Measurements from ENCODE around the gene ELK3.
A peak's percentile ranks its signal among the peaks of the same experiment; 100 is the strongest.

The ELK3 gene

DNA sequence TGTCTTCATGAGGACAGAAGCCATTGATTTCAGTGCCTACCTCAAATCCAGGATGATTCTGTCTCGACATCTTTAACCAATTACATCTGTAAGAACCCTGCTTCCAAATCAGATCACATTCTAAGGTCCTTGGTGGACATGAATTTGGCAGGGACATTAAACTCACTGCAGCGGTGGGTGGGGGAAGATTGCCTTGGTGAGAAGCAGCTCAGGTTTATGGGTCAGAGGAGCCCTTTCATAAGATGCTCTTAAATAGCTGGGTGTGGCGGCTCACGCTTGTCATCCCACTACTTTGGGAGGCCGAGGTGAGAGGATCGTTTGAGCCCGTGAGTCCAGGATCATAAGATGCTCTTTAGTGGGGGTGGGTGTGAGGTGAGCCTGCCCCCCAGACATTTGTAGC, 42.9 kb downstream of the ELK3 start:
- no peak for DNase-seq

DNA sequence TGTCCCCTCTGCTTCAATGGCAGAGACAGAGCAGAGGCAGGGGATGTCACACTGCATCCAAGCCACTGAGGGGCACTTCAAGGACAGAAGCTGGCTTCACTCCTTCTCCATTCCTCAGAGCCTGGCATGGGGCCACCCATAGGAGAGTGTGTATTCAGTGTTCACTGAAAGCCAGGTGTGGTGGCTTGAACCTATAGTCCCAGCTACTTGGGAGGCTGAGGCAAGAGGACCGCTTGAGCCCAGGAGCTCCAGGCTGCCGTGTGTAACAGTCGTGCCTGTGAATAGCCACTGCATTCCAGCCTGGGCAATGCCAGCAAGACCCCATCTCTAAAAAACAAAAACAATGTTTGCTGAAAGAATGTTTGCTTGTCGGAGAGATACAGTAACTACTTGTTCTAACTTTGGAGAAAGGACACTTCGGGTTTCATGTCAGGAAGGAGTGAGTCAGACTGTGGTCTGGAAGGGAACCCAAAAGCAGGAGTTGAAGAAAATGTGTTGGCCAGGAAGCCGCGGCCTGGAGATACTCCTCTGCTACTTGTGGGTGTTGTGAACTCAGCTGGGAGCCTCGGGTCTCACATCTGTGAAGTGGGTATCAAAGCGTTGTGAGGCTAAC, 43.4 kb downstream of the ELK3 start:
- peak; percentile 64 for DNase-seq

DNA sequence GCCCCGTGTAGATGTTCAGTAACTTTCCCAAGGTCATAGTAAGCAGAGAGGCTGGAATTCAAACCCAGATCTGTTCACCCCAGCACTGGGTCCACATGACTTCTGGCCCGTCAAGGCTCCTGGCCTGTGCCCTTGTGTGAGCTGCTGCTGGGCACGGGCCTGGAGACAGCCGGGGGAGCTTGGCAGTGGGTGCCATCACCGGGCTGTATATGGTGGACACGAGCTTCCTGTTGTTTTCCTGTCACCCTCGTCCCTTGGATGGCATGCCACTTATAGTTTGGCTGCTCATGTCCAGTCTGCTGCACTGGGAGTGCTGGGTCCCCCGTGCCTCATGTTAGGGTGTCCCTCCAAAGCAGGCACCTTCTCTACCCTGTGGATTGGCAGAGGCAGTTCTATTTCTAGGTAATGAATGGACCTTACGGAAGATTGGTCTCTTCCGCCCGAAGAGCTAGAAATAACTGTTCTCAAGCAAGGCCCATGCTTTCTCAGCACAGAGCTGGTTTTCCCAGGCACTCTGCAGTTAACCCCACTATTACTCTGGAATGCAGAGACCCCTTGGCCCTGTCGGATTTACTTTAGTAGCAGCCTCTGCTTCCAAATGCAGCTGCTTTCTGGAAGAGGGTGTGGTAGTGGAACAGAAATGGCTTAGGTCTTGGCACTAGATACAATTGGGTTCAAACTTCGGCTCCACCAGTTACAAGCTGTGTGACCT, 44.3 kb downstream of the ELK3 start:
- DNase-seq = no peak

DNA sequence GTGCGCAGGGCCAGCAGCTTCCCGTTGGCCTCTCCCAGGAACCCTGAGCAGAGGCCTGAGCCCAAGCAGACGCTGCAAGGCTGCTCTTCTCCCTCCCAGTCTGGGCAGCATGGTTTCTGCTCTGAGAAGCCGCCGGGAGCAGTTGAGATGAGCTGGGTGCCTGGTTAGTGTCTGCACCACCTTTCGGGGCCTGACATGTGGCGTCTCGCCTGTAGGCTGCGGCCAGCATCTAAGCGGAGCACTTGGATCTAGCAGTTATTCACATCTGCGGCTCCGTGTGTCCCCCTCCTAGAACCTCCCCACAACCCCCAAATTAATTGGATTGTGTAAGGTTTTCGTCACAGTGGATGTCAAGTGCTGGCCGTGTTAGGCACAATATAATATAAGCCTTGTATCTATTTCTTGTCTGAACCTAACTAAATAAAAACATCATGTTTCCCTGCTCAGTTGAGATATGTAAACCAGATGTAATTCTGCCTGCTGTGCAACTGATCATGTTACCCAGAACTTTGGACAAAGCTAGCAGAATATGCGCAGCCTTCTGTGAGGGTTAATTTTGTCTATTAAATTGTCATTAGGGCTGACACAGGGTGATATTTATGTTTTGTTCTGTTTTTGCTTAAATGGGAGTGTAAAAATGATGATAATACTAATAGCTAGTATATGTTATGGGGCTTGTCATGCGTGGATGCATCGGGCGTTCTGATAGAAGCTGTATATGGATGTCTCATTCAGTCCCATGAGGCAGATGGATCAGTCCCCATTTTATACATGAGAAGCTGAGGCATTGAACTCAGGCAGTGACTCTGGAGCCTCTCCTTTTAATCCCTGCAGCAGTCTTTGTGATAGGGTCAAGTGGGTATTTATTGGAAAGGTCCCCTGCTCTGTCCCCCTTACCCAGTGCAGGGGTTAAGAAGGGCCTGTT, 45.8 kb downstream of the ELK3 start:
- no peak for DNase-seq

DNA sequence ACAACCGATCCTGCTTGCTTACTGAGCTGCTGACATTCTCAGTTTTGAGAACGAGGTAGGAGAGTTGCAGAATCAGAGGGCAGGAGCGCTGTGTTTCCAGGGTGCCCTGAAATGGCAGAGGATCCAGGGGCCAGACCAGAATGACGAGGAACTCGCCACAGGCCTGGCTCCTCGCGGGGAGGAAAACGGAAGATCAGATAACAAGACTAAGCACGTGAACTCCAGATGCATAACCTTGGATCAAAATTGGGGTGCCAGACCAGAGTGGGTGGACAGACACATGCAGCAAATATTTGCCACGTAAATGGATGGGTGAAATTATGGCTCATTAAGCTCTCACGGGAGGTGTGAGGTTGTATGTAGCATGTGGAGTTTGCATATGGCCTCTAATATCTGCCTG, 46.5 kb downstream of the ELK3 start:
- DNase-seq = peak; percentile 34

DNA sequence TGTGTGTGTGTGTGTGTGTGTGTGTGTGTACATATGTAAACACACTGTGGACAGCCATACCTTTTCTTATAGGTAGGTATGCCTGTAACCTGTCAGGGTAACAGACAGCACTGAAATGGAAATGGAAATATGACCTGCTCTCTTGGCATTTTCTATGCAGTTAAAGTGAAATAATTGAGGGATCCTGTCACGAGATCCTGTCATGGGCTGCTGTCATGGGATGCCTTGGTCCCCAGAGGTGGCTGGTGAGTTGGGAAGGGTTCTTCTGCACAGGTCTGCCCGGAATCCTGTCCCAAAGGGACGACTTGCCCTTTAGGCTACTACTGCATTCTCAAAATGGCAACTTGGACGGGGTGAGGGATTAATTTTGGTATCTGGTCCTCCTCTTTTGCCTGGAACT, 47.3 kb downstream of the ELK3 start:
- no peak for DNase-seq

DNA sequence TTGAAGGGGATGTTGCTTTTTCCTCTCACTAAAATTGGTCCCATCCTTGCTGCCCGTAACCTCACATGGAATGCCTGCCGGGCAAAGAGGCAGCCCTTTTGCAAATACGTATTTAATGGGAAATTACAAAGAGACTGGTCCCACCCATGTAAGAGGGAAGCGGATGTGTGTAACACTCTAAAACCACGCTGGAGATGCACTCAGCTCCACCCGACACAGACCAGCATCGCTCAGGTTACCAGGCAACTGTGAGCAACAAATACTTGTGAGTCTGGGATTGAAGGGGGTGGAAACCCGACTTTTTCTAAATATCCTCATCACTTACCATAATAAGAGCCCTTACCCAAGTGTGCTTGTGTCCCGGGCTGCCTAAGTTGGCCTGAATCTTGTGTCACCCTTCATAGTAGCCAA, 47.7 kb downstream of the ELK3 start:
- DNase-seq = no peak

DNA sequence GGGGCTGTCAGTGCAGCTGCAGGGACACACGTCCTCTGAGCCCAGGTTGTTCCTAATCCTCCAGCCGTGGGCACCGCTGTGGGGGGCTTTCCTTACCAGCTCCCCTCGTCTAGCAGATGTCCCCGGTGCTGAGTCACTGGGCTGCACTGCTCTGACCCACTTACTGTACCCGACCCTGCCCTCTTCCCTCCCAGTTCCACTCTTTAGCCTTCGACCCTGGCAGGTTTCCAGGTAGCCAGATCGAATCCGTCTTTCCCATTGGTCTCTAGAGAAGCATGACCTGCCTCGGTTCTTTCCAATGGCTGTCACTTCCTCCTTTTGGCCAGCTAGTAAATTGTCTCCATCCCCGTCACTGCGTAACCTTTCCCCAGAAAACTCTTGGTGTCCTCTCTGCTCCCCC, 48.4 kb downstream of the ELK3 start:
- no peak for DNase-seq

DNA sequence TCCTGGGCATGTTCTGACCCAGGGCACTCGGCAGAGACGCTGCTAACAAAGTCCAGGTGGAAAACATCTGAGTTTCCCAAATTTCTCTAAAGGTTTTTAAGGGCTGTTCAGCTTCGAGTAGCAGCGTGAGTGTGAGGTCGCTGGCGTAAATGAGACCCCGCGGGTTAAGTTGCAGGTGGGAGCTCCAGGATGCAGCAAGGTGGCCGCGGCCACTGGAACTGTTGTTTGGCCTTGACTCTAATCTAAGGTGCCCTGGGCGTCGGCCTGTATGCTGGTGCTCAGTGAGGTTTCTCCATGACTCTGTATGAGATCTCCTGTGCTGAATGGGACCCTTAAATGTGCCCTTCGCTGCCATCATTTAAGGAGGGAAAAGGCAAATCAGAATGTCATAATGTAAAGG, 50.7 kb downstream of the ELK3 start:
- no peak for DNase-seq

DNA sequence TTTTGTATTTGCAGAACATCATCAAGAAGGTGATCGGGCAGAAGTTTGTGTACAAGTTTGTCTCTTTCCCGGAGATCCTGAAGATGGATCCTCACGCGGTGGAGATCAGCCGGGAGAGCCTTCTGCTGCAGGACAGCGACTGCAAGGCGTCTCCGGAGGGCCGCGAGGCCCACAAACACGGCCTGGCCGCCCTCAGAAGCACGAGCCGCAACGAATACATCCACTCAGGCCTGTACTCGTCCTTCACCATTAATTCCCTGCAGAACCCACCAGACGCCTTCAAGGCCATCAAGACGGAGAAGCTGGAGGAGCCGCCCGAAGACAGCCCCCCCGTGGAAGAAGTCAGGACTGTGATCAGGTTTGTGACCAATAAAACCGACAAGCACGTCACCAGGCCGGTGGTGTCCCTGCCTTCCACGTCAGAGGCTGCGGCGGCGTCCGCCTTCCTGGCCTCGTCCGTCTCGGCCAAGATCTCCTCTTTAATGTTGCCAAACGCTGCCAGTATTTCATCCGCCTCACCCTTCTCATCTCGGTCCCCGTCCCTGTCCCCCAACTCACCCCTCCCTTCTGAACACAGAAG, 52.8 kb downstream of the ELK3 start:
- DNase-seq = no peak

DNA sequence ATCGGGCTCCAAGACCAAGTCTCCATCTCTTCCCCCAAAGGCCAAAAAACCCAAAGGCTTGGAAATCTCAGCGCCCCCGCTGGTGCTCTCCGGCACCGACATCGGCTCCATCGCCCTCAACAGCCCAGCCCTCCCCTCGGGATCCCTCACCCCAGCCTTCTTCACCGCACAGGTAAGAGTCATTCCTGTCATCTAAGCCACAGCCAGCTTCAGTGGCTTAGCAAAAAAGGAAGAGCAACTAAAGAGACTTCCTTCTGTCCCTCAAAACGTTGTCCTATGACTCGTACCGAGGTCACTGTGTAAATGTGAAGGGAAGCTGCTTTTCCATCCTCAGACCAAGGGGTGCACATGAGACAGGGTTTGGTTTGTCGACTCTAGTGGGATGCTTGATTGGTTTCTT, 53.4 kb downstream of the ELK3 start:
- no peak for DNase-seq

DNA sequence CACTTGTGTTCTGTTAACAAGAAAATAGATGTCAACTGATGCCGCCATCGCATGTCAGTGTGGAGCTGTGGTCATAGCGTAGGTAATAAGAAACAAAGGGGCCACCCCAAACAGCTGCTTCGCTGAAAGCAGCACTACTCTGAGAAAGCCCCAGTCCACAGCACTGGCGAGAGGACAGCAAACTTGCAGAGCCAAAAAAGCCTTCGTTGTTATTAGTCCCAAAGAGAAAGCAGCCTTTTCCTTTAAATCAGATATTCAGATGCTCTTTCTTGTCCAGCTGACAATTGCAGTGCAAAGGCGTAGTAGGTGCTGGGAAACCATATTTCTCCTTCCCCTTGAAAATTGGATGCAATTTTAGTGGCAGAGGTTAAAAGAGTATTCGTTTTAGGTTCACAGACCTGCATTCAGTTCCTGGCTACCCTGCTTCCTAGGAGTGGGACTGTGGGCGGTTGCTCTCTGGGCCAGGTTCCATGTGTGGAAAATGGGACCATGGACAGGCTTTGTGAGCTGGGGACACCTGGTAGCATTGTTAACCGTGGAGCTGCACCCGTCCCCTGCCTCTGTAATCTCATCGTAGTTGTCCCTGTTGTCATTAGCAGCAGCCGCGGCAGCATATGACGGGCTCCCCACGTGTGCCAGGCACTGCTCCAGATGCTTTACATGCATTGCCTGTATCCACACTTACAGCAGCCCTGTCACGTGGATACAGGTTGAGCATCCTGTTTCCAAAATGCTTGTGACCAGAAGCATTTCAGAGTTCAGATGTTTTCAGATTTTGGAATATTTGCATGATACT, 54.2 kb downstream of the ELK3 start:
- DNase-seq = no peak

DNA sequence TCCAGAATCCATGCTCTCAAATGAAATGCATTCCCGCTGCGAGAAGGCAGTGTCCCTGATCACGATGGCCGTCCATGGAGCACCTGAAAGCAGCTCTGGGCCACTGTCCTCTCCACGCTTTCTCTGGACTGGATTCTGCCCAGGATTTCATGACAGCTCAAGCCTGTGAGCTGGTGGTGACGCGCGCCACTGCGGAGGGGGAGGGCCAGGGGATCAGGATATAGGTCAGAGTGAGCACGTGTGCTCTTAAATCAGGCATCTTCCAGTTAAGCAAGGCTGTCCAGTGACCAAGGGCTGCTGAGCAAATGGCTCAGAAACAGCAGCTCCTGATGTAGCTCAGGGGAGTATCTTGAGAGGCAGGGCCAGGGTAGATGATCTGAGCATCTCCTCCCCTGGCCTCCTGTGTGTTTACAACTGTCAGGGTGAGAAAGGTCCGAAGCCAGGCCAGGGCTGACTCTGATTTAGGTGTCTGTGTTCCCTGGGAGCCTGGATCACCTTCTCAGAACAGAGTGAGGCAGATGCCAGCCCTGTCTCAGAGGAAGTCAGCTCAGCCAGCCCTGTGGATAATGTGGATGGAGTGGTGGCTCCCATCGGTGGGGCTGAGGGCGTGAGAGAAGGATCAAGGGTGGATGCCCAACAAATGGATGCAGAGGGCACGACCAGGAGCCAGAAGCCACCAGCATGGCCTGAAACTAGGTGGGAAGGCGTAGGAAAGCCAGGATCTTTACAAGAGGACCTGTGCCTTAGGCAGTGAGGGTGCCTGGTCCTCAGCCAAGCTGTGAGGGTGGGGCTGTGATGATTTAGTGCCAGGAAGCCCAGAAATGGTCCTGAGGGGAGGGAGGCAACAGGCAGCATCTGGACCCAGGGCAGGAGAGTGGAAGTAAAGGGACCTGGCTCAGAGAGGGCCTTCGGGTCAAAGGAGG, 55.3 kb downstream of the ELK3 start:
- no peak for DNase-seq

DNA sequence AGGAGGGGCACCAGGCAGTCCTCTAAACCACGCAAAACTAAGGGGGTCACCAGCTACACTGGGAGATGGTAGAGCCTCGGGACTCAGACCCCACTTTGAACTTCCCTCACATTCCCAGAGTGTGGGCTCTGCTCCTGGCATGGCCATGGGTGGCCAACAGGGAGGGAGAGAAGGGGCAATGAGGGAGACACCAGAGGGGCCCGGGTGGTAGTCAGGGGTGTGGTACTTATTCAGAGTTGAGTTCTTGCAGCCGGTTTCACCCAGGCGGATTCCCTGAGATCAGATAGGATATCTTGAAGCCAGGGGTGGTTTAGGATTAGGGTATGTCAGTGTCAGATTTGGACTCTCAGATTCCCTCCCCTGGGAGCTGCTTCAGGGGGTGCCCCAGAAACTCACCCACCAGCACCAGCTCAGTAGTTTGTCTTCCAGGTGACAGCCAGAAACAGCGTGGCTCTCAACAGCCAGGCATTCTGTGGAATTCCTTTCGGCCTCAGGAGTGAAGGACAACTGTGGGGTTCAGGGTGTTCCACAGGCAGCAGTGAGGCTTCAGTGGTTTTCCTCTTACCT, 56.0 kb downstream of the ELK3 start:
- no peak for DNase-seq

DNA sequence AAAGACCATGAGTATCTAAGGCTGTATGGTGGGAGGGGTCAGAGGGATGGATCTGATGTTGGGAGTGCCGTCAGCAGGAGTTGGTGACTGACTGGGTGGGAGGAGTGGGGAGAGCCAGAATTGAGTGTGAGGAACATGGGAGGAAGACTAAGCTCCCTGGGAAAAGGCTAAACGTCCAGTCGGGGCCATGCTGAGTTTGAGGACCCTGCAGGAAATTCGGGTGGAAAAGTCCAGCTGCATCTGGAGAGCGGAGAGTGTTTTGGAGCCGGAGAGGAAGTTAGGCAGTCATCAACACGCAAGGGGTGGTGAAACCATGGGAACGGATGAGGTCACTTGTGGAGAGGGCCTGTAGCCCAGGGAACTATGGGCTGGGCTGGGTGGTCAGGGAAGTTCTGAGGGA, 60.9 kb downstream of the ELK3 start:
- no peak for DNase-seq

DNA sequence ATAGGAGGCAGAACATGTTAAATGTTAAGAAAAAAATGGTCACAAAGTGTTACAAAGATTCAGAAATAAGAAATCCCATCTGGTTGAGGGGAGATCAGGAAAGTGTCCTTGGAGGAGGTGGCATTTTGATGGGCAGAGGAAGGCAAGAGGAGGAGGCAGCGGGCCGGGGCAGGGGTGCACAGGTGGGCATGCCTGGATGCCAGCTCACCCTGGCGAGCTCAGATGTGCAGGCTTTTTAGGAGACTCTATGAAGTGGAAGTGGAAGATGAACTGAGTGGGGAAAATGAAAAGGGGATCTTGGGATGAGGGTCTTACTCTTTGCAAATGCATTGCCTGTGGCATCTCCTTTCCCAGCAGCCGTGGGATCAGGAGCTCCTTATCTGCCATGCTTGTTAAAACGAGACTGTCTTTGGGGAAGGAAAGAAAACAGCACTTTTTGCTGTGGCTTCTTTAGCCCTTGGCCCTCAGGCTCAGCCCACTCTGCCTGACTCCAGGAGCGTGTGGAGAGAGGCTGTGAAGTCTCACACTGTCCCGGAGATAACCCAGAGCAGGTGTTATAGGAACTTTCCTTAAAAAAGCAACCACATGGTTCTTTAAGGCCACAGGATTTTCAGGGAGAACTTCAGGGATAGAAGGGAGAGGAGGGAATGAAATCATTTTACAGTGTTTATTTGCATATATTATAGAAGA, 62.6 kb downstream of the ELK3 start:
- DNase-seq = no peak

DNA sequence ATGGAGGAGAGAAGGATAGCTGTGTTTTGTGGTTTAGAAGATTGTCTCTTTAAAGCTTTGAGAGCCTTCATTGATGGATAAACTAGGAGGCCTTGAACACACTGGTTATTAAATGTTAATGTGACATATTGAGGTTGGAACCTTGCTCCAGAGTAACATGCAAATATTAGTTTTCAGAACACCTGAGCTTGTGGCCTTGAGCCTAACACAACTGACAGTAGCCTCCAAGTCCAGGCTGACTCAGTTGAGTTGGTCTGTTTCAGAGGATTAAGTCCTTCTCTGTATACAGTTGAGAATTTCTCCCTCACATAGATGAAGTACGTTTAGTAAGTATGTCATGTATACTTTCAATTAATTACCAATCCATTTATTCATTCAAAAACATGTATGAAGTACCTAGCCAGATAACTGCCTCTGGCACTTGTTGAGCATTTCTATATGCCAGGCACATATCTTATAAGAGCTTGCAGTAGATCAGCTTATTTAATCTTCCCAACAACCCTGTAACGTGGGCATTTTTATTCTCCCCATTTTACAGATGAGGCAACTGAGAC, 63.5 kb downstream of the ELK3 start:
- no peak for DNase-seq

DNA sequence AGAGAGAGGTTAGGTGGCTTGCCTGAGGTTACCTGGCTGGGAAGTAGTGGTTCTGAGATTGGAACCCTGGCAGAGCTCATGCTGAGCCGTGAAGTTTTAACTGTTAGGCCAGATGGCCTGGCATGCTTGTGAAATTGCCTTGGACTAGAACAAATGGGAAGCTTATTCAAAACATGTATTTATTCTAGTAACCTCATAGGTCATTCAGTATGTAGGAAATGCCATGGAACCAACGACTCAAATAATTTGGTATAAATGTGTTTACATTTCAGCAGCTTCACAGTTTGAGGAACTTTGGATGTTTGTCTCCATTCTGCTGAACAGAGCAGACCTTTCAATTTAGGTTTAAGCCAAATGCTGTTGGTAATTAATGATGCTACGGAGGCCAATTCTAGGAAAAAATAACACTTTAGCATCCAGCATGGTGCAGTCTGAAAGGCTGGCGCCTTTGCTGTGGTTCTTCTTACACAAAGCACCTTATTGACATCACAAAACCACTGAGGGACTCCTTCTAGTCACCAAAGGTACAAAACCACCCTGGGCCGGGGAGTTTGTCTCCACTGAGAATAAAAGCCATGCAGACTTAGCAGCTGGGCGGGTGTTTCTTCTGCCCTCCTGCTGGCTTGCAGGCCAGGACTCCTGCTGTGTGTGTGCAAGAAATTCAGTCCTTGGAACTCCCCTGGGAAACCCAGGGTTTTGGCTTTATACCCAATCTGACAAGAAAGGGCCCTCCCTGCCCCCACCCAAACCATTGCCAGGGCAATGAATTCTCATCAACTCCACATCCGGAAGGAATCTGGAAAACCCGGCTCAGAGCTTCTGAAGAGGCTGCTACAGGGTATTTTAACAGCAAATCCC, 64.2 kb downstream of the ELK3 start:
- no peak for DNase-seq

DNA sequence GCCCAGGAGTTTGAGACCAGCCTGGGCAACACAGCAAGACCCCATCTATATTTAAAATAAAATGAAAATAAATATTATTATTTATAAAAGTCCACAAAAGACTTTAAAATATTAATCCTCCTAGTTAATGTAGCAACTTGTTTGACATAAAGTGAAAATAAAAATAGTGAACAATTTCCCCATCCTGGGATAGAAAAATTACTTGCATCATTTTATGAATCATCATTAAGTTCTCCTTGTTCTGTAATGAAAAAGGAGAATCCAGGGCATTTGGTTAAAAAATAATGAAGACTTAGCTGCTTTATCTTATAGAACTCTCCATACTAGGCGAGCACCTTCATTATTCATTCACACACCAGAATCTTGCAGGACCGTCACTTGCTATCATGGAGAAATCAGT, 66.1 kb downstream of the ELK3 start:
- DNase-seq = no peak

Measured in hematopoietic multipotent progenitor cell treated with erythropoietin and hydrocortisone succinate and interleukin-3 and kit ligand, for 8 days (in vitro differentiated cells).